Tibial nerve (tissue), 3 donors: ENCODE measurements around the gene ARFGEF3.

ENCODE experiments used
- POLR2A ChIP-seq, 2 donors: fragments of 450-650 bp; IDR thresholded peaks; one replicate each; pipeline ENCODE4 v1.6.1; 2017; ENCODE audit warnings: antibody characterized with exemption in 2 of 2, mild to moderate bottlenecking in 2 of 2, moderate library complexity in 2 of 2
- TF ChIP-seq, protein P1 (sequence below), 5 experiments: fragments of 200-600 bp in 3 of 5; fragments of 450-650 bp in 2 of 5; sonication (generic) in 3 of 5; IDR thresholded peaks; one replicate each; pipeline ENCODE4 v1.5.1; 2016 to 2019; ENCODE audit warnings: antibody characterized with exemption in 5 of 5, mild to moderate bottlenecking in 3 of 5, moderate library complexity in 2 of 5

DNA sequence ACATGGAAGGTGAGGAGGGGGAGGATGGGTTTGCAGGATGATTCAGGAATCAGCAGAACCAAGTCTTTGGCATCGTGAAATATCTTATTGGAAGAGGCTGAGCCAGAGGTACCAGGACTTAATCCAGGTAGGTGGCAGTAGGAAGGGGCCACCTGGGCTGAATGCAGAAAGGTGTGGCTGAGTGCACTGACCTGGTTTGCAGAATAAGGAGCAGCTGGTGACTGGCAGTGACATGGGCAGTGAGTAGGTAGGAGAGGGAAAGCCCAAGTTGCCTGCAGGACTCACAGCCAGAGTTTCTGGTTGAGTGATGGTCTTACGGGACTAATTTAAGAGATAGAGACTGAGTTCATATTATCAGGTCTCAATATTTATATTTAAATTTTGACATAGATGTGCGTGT is 57.7 kb downstream of the ARFGEF3 start:
- TF ChIP-seq, protein P1, sequence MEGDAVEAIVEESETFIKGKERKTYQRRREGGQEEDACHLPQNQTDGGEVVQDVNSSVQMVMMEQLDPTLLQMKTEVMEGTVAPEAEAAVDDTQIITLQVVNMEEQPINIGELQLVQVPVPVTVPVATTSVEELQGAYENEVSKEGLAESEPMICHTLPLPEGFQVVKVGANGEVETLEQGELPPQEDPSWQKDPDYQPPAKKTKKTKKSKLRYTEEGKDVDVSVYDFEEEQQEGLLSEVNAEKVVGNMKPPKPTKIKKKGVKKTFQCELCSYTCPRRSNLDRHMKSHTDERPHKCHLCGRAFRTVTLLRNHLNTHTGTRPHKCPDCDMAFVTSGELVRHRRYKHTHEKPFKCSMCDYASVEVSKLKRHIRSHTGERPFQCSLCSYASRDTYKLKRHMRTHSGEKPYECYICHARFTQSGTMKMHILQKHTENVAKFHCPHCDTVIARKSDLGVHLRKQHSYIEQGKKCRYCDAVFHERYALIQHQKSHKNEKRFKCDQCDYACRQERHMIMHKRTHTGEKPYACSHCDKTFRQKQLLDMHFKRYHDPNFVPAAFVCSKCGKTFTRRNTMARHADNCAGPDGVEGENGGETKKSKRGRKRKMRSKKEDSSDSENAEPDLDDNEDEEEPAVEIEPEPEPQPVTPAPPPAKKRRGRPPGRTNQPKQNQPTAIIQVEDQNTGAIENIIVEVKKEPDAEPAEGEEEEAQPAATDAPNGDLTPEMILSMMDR (IDR thresholded peaks at IDR 0.05) = no peak
- no peak for TF ChIP-seq POLR2A (IDR thresholded peaks at IDR 0.05)
